HEK293 (cell line): Measurements from ENCODE around the gene BBX.
A peak's percentile ranks its signal among the peaks of the same experiment; 100 is the strongest.

Experiments
- CTCF ChIA-PET: fragments of 350-600 bp; formaldehyde crosslinking; extraction: SDS; loops from one replicate; lab custom pipeline; 2021; ENCODE audit warnings: antibody characterized with exemption; lab: Yijun Ruan, JAX
- POLR2A ChIA-PET: fragments of 300-600 bp; formaldehyde crosslinking; extraction: SDS; loops from one replicate; lab custom pipeline; 2020; ENCODE audit warnings: antibody characterized with exemption, inconsistent platforms; lab: Yijun Ruan, JAX
- H3K27ac ChIP-seq: fragments of 200-500 bp; sonication (Bioruptor generic); 2 replicates; pipeline ENCODE4 v1.5.1; 2014; ENCODE audit warnings: low read depth, low read length, control low read depth, inconsistent platforms; ENCODE audit errors: extremely low read depth
- H3K36me3 ChIP-seq, 2 experiments: fragments of 200-500 bp in 1 of 2; sonication (Bioruptor generic) in 1 of 2; 1 replicate in 1 of 2; 2 replicates in 1 of 2; pipeline ENCODE4 v1.5.1; 2014 to 2017; ENCODE audit warnings: inconsistent platforms in 2 of 2, low read length in 2 of 2; ENCODE audit not compliant: control insufficient read depth in 2 of 2, insufficient read depth in 1 of 2
- H3K4me1 ChIP-seq: fragments of 200-500 bp; sonication (Bioruptor generic); 2 replicates; pipeline ENCODE4 v1.5.1; 2014; ENCODE audit warnings: mild to moderate bottlenecking, low read length, inconsistent platforms; ENCODE audit not compliant: control insufficient read depth, insufficient read depth
- H3K4me3 ChIP-seq: 2 replicates; pipeline ENCODE4 v1.5.1; 2011; ENCODE audit warnings: low read depth, mild to moderate bottlenecking, control low read depth, low read length, moderate library complexity
- H3K9me3 ChIP-seq: fragments of 200-500 bp; sonication (Bioruptor generic); 2 replicates; pipeline ENCODE4 v1.5.1; 2014; ENCODE audit warnings: low read depth, low read length, inconsistent platforms; ENCODE audit not compliant: control insufficient read depth, insufficient read depth
- EGR2 ChIP-seq: fragments of 450-650 bp; formaldehyde crosslinking; IDR thresholded peaks from 2 replicates; pipeline ENCODE4 v1.5.1; 2016; ENCODE audit warnings: low read depth, missing biosample characterization, missing genetic modification characterization
- IKZF3 ChIP-seq: fragments of 450-650 bp; IDR thresholded peaks from 2 replicates; pipeline ENCODE4 v1.5.0; 2018; ENCODE audit warnings: missing biosample characterization, mild to moderate bottlenecking, missing genetic modification characterization, moderate library complexity
- KLF9 ChIP-seq: fragments of 450-650 bp; formaldehyde crosslinking; IDR thresholded peaks from 2 replicates; pipeline ENCODE4 v1.5.1; 2016; ENCODE audit warnings: missing biosample characterization, missing genetic modification characterization, low read depth
- MEIS1 ChIP-seq: sonication (generic); formaldehyde crosslinking; IDR thresholded peaks from 2 replicates; pipeline ENCODE4 v1.8.1; 2022; ENCODE audit warnings: missing genetic modification reagents, mild to moderate bottlenecking, borderline replicate concordance
- ZNF121 ChIP-seq: fragments of 450-650 bp; formaldehyde crosslinking; IDR thresholded peaks from 2 replicates; pipeline ENCODE4 v1.5.1; 2016; ENCODE audit warnings: missing biosample characterization, missing genetic modification characterization
- ZNF132 ChIP-seq: fragments of 450-650 bp; formaldehyde crosslinking; IDR thresholded peaks from 2 replicates; pipeline ENCODE4 v1.5.1; 2017; ENCODE audit warnings: missing biosample characterization, missing genetic modification characterization, borderline replicate concordance
- ZNF169 ChIP-seq: fragments of 450-650 bp; formaldehyde crosslinking; IDR thresholded peaks from 2 replicates; pipeline ENCODE4 v1.5.1; 2016; ENCODE audit warnings: missing biosample characterization, missing genetic modification characterization
- ZNF174 ChIP-seq: fragments of 450-650 bp; formaldehyde crosslinking; IDR thresholded peaks from 2 replicates; pipeline ENCODE4 v1.5.0; 2017; ENCODE audit warnings: missing biosample characterization, mild to moderate bottlenecking, missing genetic modification characterization
- ZNF184 ChIP-seq: fragments of 450-650 bp; IDR thresholded peaks from 2 replicates; pipeline ENCODE4 v1.5.1; 2018; ENCODE audit warnings: missing biosample characterization, mild to moderate bottlenecking, missing genetic modification characterization
- ZNF239 ChIP-seq: fragments of 450-650 bp; formaldehyde crosslinking; IDR thresholded peaks from 2 replicates; pipeline ENCODE4 v1.5.1; 2016; ENCODE audit warnings: missing biosample characterization, missing genetic modification characterization
- ZNF274 ChIP-seq, 2 experiments: fragments of 200-500 bp in 1 of 2; fragments of 450-650 bp in 1 of 2; sonication (Bioruptor generic) in 1 of 2; formaldehyde crosslinking in 1 of 2; IDR thresholded peaks; 2 replicates each; pipeline versions ENCODE4 v1.5.1 to v1.6.1; 2014 to 2016; ENCODE audit warnings: borderline replicate concordance in 1 of 2, inconsistent platforms in 1 of 2, low read length in 1 of 2, missing biosample characterization in 1 of 2, missing genetic modification characterization in 1 of 2
- ZNF350 ChIP-seq: fragments of 450-650 bp; formaldehyde crosslinking; IDR thresholded peaks from 2 replicates; pipeline ENCODE4 v1.5.0; 2017; ENCODE audit warnings: missing biosample characterization, mild to moderate bottlenecking, missing genetic modification characterization
- ZNF473 ChIP-seq: fragments of 450-650 bp; formaldehyde crosslinking; IDR thresholded peaks from 2 replicates; pipeline ENCODE4 v1.5.1; 2017; ENCODE audit warnings: missing biosample characterization, missing genetic modification characterization
- ZNF48 ChIP-seq: fragments of 450-650 bp; formaldehyde crosslinking; IDR thresholded peaks from 2 replicates; pipeline ENCODE4 v1.5.1; 2016; ENCODE audit warnings: missing biosample characterization, missing genetic modification characterization
- ZNF677 ChIP-seq: fragments of 450-650 bp; IDR thresholded peaks from 2 replicates; pipeline ENCODE4 v1.5.0; 2018; ENCODE audit warnings: missing biosample characterization, mild to moderate bottlenecking, missing genetic modification characterization, moderate library complexity
- ZNF792 ChIP-seq: fragments of 450-650 bp; formaldehyde crosslinking; IDR thresholded peaks from 2 replicates; pipeline ENCODE4 v1.5.1; 2016; ENCODE audit warnings: missing biosample characterization, missing genetic modification characterization
- TF ChIP-seq, protein P1 (sequence below): fragments of 450-650 bp; IDR thresholded peaks from 2 replicates; pipeline ENCODE4 v1.5.1; 2018; ENCODE audit warnings: missing biosample characterization, mild to moderate bottlenecking, missing genetic modification characterization
- TF ChIP-seq, protein P2 (sequence below): fragments of 450-650 bp; formaldehyde crosslinking; IDR thresholded peaks from 2 replicates; pipeline ENCODE4 v1.5.1; 2016; ENCODE audit warnings: missing biosample characterization, missing genetic modification characterization, borderline replicate concordance
- TF ChIP-seq, protein P3 (sequence below): fragments of 450-650 bp; formaldehyde crosslinking; IDR thresholded peaks from 2 replicates; pipeline ENCODE4 v1.5.1; 2016; ENCODE audit warnings: missing biosample characterization, missing genetic modification characterization
- TF ChIP-seq, protein P4 (sequence below): fragments of 450-650 bp; formaldehyde crosslinking; IDR thresholded peaks from 2 replicates; pipeline ENCODE4 v1.5.1; 2017; ENCODE audit warnings: missing biosample characterization, missing genetic modification characterization

Gene BBX

DNA sequence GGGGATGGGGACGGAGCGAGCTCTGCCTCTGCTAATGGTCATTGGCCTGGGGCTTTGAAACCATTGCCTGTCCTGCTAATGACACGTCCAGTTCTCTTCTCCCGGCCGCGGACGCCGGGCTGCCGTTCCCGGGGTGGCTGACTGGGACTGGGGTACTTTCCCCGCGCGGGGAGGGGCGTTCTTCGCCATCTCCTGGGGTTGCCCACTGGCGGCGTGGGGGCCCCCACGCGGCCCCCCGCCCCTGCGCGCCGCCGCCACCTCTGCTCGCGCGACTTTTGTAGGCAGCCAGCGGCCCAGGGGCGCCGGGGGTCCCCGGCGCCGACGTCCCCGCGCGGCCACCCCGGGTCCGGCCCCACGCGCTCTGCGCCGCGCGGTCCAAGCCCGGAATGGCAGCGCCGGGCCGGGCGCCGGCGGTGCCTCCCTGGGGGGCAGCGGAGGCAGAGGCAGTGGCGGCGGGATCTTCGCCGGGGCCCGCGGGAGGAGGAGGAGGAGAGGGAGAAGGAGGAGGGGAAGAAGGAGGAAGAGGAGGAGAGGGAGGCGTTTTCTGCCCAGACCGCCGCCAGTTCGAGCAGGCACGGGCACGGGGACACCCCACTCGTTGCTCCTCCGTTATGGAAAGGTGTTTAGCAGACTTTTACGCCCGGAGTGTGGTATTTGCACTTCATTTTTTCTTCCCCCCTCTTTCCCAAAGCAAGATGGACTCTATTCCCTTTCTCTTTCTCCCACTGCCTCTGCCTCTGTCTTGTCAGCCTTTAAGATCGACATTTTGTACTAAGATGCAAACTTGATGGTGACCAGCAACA is 2.3 kb downstream of the BBX start:
- CTCF ChIA-PET = interaction anchor here (1.0 kb wide), 1 partner anchor 96 kb away, joined by 4 read pairs; no protein-coding TSS in a partner anchor
- no peaks in the 10 kb centered on the region for H3K4me1 ChIP-seq
- peaks cover 0 to 26% of the 10 kb centered on the region in 2 experiments; a peak in 2 of 3 replicates for H3K36me3 ChIP-seq
- H3K4me3 ChIP-seq = peak overlapping the region; percentile 88
- no peaks in the 10 kb centered on the region for H3K9me3 ChIP-seq
- POLR2A ChIA-PET = interaction anchor here (0.7 to 1.6 kb wide), 4 partner anchors 18 to 1065 kb away, joined by 3 to 9 read pairs (median 5); partner anchors contain the start of genes CIP2A and DZIP3
- peak overlapping the region; percentile 86; the same call in 1 of the 2 replicates for H3K27ac ChIP-seq
- TF ChIP-seq ZNF184 (tag by site-specific recombination) (no peak), MEIS1 (CRISPR knock-in tag) (no peak), ZNF239 (tag by site-specific recombination) (no peak), ZNF48 (tag by site-specific recombination) (no peak), ZNF174 (tag by site-specific recombination) (no peak), KLF9 (tag by site-specific recombination) (no peak), ZNF350 (no peak), ZNF121 (tag by site-specific recombination) (no peak), ZNF274 (IDR thresholded peaks at IDR 0.05; ENCODE audit: low read length) (no peak), ZNF274 (tag by site-specific recombination; IDR thresholded peaks at IDR 0.05; ENCODE audit: borderline replicate concordance) (no peak), IKZF3 (tag by site-specific recombination) (peak; percentile 69), ZNF792 (tag by site-specific recombination) (no peak), ZNF169 (tag by site-specific recombination) (no peak), EGR2 (peak; percentile 64), ZNF132 (tag by site-specific recombination) (no peak), ZNF473 (no peak), ZNF677 (tag by site-specific recombination) (no peak)
- TF ChIP-seq, protein P1, sequence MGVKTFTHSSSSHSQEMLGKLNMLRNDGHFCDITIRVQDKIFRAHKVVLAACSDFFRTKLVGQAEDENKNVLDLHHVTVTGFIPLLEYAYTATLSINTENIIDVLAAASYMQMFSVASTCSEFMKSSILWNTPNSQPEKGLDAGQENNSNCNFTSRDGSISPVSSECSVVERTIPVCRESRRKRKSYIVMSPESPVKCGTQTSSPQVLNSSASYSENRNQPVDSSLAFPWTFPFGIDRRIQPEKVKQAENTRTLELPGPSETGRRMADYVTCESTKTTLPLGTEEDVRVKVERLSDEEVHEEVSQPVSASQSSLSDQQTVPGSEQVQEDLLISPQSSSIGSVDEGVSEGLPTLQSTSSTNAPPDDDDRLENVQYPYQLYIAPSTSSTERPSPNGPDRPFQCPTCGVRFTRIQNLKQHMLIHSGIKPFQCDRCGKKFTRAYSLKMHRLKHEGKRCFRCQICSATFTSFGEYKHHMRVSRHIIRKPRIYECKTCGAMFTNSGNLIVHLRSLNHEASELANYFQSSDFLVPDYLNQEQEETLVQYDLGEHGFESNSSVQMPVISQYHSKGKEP (tag by site-specific recombination) = no peak
- TF ChIP-seq, protein P2, sequence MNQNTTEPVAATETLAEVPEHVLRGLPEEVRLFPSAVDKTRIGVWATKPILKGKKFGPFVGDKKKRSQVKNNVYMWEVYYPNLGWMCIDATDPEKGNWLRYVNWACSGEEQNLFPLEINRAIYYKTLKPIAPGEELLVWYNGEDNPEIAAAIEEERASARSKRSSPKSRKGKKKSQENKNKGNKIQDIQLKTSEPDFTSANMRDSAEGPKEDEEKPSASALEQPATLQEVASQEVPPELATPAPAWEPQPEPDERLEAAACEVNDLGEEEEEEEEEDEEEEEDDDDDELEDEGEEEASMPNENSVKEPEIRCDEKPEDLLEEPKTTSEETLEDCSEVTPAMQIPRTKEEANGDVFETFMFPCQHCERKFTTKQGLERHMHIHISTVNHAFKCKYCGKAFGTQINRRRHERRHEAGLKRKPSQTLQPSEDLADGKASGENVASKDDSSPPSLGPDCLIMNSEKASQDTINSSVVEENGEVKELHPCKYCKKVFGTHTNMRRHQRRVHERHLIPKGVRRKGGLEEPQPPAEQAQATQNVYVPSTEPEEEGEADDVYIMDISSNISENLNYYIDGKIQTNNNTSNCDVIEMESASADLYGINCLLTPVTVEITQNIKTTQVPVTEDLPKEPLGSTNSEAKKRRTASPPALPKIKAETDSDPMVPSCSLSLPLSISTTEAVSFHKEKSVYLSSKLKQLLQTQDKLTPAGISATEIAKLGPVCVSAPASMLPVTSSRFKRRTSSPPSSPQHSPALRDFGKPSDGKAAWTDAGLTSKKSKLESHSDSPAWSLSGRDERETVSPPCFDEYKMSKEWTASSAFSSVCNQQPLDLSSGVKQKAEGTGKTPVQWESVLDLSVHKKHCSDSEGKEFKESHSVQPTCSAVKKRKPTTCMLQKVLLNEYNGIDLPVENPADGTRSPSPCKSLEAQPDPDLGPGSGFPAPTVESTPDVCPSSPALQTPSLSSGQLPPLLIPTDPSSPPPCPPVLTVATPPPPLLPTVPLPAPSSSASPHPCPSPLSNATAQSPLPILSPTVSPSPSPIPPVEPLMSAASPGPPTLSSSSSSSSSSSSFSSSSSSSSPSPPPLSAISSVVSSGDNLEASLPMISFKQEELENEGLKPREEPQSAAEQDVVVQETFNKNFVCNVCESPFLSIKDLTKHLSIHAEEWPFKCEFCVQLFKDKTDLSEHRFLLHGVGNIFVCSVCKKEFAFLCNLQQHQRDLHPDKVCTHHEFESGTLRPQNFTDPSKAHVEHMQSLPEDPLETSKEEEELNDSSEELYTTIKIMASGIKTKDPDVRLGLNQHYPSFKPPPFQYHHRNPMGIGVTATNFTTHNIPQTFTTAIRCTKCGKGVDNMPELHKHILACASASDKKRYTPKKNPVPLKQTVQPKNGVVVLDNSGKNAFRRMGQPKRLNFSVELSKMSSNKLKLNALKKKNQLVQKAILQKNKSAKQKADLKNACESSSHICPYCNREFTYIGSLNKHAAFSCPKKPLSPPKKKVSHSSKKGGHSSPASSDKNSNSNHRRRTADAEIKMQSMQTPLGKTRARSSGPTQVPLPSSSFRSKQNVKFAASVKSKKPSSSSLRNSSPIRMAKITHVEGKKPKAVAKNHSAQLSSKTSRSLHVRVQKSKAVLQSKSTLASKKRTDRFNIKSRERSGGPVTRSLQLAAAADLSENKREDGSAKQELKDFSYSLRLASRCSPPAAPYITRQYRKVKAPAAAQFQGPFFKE (tag by site-specific recombination) = no peak
- TF ChIP-seq, protein P3, sequence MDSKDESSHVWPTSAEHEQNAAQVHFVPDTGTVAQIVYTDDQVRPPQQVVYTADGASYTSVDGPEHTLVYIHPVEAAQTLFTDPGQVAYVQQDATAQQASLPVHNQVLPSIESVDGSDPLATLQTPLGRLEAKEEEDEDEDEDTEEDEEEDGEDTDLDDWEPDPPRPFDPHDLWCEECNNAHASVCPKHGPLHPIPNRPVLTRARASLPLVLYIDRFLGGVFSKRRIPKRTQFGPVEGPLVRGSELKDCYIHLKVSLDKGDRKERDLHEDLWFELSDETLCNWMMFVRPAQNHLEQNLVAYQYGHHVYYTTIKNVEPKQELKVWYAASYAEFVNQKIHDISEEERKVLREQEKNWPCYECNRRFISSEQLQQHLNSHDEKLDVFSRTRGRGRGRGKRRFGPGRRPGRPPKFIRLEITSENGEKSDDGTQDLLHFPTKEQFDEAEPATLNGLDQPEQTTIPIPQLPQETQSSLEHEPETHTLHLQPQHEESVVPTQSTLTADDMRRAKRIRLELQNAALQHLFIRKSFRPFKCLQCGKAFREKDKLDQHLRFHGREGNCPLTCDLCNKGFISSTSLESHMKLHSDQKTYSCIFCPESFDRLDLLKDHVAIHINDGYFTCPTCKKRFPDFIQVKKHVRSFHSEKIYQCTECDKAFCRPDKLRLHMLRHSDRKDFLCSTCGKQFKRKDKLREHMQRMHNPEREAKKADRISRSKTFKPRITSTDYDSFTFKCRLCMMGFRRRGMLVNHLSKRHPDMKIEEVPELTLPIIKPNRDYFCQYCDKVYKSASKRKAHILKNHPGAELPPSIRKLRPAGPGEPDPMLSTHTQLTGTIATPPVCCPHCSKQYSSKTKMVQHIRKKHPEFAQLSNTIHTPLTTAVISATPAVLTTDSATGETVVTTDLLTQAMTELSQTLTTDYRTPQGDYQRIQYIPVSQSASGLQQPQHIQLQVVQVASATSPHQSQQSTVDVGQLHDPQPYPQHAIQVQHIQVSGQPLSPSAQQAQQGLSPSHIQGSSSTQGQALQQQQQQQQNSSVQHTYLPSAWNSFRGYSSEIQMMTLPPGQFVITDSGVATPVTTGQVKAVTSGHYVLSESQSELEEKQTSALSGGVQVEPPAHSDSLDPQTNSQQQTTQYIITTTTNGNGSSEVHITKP (tag by site-specific recombination) = peak; percentile 59
- TF ChIP-seq, protein P4, sequence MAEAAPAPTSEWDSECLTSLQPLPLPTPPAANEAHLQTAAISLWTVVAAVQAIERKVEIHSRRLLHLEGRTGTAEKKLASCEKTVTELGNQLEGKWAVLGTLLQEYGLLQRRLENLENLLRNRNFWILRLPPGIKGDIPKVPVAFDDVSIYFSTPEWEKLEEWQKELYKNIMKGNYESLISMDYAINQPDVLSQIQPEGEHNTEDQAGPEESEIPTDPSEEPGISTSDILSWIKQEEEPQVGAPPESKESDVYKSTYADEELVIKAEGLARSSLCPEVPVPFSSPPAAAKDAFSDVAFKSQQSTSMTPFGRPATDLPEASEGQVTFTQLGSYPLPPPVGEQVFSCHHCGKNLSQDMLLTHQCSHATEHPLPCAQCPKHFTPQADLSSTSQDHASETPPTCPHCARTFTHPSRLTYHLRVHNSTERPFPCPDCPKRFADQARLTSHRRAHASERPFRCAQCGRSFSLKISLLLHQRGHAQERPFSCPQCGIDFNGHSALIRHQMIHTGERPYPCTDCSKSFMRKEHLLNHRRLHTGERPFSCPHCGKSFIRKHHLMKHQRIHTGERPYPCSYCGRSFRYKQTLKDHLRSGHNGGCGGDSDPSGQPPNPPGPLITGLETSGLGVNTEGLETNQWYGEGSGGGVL (tag by site-specific recombination) = peak; percentile 88
